Measurements from ENCODE around the gene APOL4. TPM values are rescaled to one million over a fixed set of nuclear protein-coding genes. Genes with fewer than 3 reads are reported as not detected.
A peak's percentile ranks its signal among the peaks of the same experiment; 100 is the strongest.

Gene APOL4
- total and polyA plus RNA-seq, 2 of the 4 experiments (the other 2 are of a cell fraction), result 0.07 TPM; not detected in 1

GRCh38 chr22:36155702-36156101 lies 45.9 kb downstream of the APOL4 start:
- in situ Hi-C loops (cut with MboI; ENCODE audit: low sequenced_read_pairs), result no loop called here
- peak; percentile 30 for ATAC-seq (ENCODE audit: low read depth)
- CTCF ChIA-PET, result interaction anchor here (2.8 kb wide), 1 partner anchor 24 kb away, joined by 7 read pairs; no protein-coding TSS in a partner anchor

More at GRCh38 chr22:36155702-36156101, 45.9 kb downstream of the APOL4 start:
- Histone ChIP-seq H3K23ac (ENCODE audit: low read depth, low read length) (no peak overlapping the region), H2AK5ac (ENCODE audit: low read depth, low read length) (peak overlapping the region; percentile 33; the same call in 1 of the 2 replicates), H3K14ac (replicated peaks; ENCODE audit: low read depth, low read length) (no peak overlapping the region; the same call in 1 of the 2 replicates), H2BK120ac (ENCODE audit: low read depth, low read length) (0 out of 2 replicates have a peak overlapping the region, but pooled peaks have one; percentile 1), H3K4ac (ENCODE audit: low read depth, low read length) (peak overlapping the region; percentile 96), H4K8ac (ENCODE audit: low read depth in 2 of 2, low read length in 2 of 2) (peak overlapping the region; percentile 67 to 96), H3K9me1 (ENCODE audit: insufficient read depth, low read length) (peaks cover 10% of the 10 kb centered on the region; the same call in 1 of the 2 replicates), H2AFZ (replicated peaks; ENCODE audit: low read length, poor library complexity) (peak overlapping the region; percentile 77), H2BK20ac (ENCODE audit: low read depth, low read length) (peak overlapping the region; percentile 6; the same call in 1 of the 2 replicates), H2AK9ac (replicated peaks; ENCODE audit: low read depth, low read length, poor library complexity) (peak overlapping the region; percentile 52), H4K20me1 (ENCODE audit: insufficient read depth, low read length) (no peaks in the 10 kb centered on the region), H3K4me1 (ENCODE audit: control insufficient read depth, insufficient read depth, low read length) (peaks cover 13% of the 10 kb centered on the region; the same call in 1 of the 2 replicates), H4K5ac (ENCODE audit: low read depth, low read length) (peak overlapping the region; percentile 92), H2BK5ac (ENCODE audit: low read depth, low read length, poor library complexity, severe bottlenecking) (no peak overlapping the region), H3K27ac (ENCODE audit: insufficient read depth, low read length) (peak overlapping the region; percentile 35; the same call in 1 of the 2 replicates), H4K91ac (ENCODE audit: insufficient read depth, low read depth, low read length) (peak overlapping the region; percentile 41; the same call in 1 of the 2 replicates), H3K4me2 (ENCODE audit: low read depth, low read length) (no peak overlapping the region; the same call in 1 of the 2 replicates), H3K18ac (ENCODE audit: low read depth, low read length) (peak overlapping the region; percentile 33; the same call in 1 of the 2 replicates), H3K9ac (ENCODE audit: low read depth, low read length) (no peak overlapping the region), H3K4me3 (ENCODE audit: insufficient read depth, low read depth, low read length) (no peak overlapping the region), H3K9me3 (ENCODE audit: control insufficient read depth, insufficient read depth, low read length) (peaks cover 2% of the 10 kb centered on the region; the same call in 1 of the 2 replicates), H3K56ac (ENCODE audit: extremely low read depth, insufficient read depth, low read length) (no peak overlapping the region), H2BK15ac (ENCODE audit: low read depth, low read length) (no peak overlapping the region; the same call in 2 of the 3 replicates), H3K79me1 (ENCODE audit: low read depth in 1 of 2, low read length in 2 of 2) (peaks cover 0 to 7% of the 10 kb centered on the region in 2 experiments; a peak in 1 of 4 replicates), H3K36me3 (ENCODE audit: control insufficient read depth, insufficient read depth, low read length) (no peaks in the 10 kb centered on the region), H3K27me3 (ENCODE audit: control insufficient read depth, insufficient read depth, low read length) (no peaks in the 10 kb centered on the region)
- intact Hi-C loops (cut with micrococcal nuclease) (no loop called here), dilution Hi-C loops (cut with HindIII; ENCODE audit: low sequenced_read_pairs, unreplicated experiment) (no loop called here)
- no TSS peak for BruUV-seq (replicated peaks)
- no peak for DNase-seq
- 68% methylated on average over 5 of the region's 7 CpGs; no CpG with 5 or more reads in 1 of the 2 experiments for WGBS, 2 experiments (ENCODE audit: extremely low coverage in 2 of 2, insufficient read length in 1 of 2)
- TF ChIP-seq MAFK (IDR thresholded peaks at IDR 0.05; ENCODE audit: low read depth, low read length), result no peak
- TF ChIP-seq CEBPB (IDR thresholded peaks at IDR 0.05; ENCODE audit: low read depth, low read length), result no peak
- TF ChIP-seq MXI1 (IDR thresholded peaks at IDR 0.05; ENCODE audit: borderline replicate concordance, low read depth, low read length), result no peak
- TF ChIP-seq, protein P1, sequence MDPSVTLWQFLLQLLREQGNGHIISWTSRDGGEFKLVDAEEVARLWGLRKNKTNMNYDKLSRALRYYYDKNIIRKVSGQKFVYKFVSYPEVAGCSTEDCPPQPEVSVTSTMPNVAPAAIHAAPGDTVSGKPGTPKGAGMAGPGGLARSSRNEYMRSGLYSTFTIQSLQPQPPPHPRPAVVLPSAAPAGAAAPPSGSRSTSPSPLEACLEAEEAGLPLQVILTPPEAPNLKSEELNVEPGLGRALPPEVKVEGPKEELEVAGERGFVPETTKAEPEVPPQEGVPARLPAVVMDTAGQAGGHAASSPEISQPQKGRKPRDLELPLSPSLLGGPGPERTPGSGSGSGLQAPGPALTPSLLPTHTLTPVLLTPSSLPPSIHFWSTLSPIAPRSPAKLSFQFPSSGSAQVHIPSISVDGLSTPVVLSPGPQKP (IDR thresholded peaks at IDR 0.05; ENCODE audit: borderline replicate concordance, low read depth, low read length), result no peak
- no peak for TF ChIP-seq SMC3 (IDR thresholded peaks at IDR 0.05; ENCODE audit: low read depth, low read length)
- no peak for TF ChIP-seq FOS (IDR thresholded peaks at IDR 0.05; ENCODE audit: low read depth, low read length)
- TF ChIP-seq RFX5 (IDR thresholded peaks at IDR 0.05; ENCODE audit: low read depth, low read length), result no peak
- no peak for TF ChIP-seq USF2 (IDR thresholded peaks at IDR 0.05; ENCODE audit: low read depth, low read length)
- no peak for TF ChIP-seq MAZ (IDR thresholded peaks at IDR 0.05; ENCODE audit: borderline replicate concordance, low read depth, low read length)
- TF ChIP-seq CTCF (conservative IDR thresholded peaks at IDR 0.05; ENCODE audit: low read depth, low read length), result no peak
- TF ChIP-seq CHD1 (IDR thresholded peaks at IDR 0.05; ENCODE audit: low read depth, low read length), result no peak
- POLR2A ChIA-PET (ENCODE audit: unreplicated experiment), result no interaction called here
